ENCODE data around the gene MAK. TPM values are rescaled to one million over a fixed set of nuclear protein-coding genes. Genes with fewer than 3 reads are reported as not detected.

The MAK gene
- polyA plus RNA-seq, 1 donor from 2014 or later: not detected

- no peaks in the 10 kb centered on the region for H3K36me3 ChIP-seq (ENCODE audit: insufficient read depth, low read length)
Observed at GRCh38 chr6:10725044-10725443, 113.3 kb downstream of the MAK start.

DNA sequence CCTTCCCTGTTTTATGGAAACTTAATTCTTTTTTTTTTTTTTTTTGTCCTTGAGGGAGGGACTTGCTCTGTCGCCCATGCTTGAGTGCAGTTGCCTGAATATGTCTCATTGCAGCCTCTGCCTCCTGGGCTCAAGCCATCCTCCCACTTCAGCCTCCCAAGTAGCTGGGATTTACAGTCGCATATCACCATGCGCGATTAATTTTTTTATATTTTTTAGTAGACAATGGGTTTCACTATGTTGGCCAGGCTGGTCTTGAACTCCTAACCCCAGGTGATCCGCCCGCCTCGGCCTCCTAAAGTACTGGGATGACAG is 114.8 kb downstream of the MAK start:
- Histone ChIP-seq H3K27ac (ENCODE audit: low read length) (peak overlapping the region; percentile 56), H3K27me3 (ENCODE audit: insufficient read depth, low read depth, low read length) (no peaks in the 10 kb centered on the region), H3K9ac (ENCODE audit: low read length) (peak overlapping the region; percentile 75), H3F3A (ENCODE audit: insufficient read depth, low read length, poor library complexity, severe bottlenecking) (no peaks in the 10 kb centered on the region), H4K20me1 (ENCODE audit: insufficient read depth) (no peaks in the 10 kb centered on the region), H3K9me2 (ENCODE audit: insufficient read depth, low read length) (no peaks in the 10 kb centered on the region), H3K4me3 (ENCODE audit: low read length) (peak overlapping the region; percentile 82), H3K36me3 (ENCODE audit: insufficient read depth, low read length) (no peaks in the 10 kb centered on the region), H3K79me2 (replicated peaks; ENCODE audit: insufficient read depth, low read length) (peaks cover 10% of the 10 kb centered on the region), H3K4me2 (ENCODE audit: low read length) (peak overlapping the region; percentile 61), H2AFZ (ENCODE audit: low read depth, low read length) (peak overlapping the region; percentile 89), H3K9me3 (ENCODE audit: low read length) (no peaks in the 10 kb centered on the region)
- no peak for TF ChIP-seq EZH2 (IDR thresholded peaks at IDR 0.05; ENCODE audit: borderline replicate concordance, insufficient read depth, low read length, poor library complexity, severe bottlenecking)
- TF ChIP-seq MXI1 (conservative IDR thresholded peaks at IDR 0.05; ENCODE audit: poor library complexity, severe bottlenecking): no peak
- no peak for TF ChIP-seq EP300 (conservative IDR thresholded peaks at IDR 0.05; ENCODE audit: poor library complexity, severe bottlenecking)
- no peak for TF ChIP-seq RAD21 (conservative IDR thresholded peaks at IDR 0.05)
- TF ChIP-seq TAF1 (IDR thresholded peaks at IDR 0.05; ENCODE audit: low read depth): no peak

More at GRCh38 chr6:10725044-10725443, 113.3 kb downstream of the MAK start:
- H3K9ac ChIP-seq (ENCODE audit: low read length): no peak overlapping the region
- H3K79me2 ChIP-seq (replicated peaks; ENCODE audit: insufficient read depth, low read length): peaks cover 10% of the 10 kb centered on the region
- TF ChIP-seq, protein P1, sequence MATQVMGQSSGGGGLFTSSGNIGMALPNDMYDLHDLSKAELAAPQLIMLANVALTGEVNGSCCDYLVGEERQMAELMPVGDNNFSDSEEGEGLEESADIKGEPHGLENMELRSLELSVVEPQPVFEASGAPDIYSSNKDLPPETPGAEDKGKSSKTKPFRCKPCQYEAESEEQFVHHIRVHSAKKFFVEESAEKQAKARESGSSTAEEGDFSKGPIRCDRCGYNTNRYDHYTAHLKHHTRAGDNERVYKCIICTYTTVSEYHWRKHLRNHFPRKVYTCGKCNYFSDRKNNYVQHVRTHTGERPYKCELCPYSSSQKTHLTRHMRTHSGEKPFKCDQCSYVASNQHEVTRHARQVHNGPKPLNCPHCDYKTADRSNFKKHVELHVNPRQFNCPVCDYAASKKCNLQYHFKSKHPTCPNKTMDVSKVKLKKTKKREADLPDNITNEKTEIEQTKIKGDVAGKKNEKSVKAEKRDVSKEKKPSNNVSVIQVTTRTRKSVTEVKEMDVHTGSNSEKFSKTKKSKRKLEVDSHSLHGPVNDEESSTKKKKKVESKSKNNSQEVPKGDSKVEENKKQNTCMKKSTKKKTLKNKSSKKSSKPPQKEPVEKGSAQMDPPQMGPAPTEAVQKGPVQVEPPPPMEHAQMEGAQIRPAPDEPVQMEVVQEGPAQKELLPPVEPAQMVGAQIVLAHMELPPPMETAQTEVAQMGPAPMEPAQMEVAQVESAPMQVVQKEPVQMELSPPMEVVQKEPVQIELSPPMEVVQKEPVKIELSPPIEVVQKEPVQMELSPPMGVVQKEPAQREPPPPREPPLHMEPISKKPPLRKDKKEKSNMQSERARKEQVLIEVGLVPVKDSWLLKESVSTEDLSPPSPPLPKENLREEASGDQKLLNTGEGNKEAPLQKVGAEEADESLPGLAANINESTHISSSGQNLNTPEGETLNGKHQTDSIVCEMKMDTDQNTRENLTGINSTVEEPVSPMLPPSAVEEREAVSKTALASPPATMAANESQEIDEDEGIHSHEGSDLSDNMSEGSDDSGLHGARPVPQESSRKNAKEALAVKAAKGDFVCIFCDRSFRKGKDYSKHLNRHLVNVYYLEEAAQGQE (IDR thresholded peaks at IDR 0.05; ENCODE audit: borderline replicate concordance): no peak
- TF ChIP-seq, protein P2, sequence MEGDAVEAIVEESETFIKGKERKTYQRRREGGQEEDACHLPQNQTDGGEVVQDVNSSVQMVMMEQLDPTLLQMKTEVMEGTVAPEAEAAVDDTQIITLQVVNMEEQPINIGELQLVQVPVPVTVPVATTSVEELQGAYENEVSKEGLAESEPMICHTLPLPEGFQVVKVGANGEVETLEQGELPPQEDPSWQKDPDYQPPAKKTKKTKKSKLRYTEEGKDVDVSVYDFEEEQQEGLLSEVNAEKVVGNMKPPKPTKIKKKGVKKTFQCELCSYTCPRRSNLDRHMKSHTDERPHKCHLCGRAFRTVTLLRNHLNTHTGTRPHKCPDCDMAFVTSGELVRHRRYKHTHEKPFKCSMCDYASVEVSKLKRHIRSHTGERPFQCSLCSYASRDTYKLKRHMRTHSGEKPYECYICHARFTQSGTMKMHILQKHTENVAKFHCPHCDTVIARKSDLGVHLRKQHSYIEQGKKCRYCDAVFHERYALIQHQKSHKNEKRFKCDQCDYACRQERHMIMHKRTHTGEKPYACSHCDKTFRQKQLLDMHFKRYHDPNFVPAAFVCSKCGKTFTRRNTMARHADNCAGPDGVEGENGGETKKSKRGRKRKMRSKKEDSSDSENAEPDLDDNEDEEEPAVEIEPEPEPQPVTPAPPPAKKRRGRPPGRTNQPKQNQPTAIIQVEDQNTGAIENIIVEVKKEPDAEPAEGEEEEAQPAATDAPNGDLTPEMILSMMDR (IDR thresholded peaks at IDR 0.05; ENCODE audit: poor library complexity, severe bottlenecking): no peak
- TF ChIP-seq EP300 (conservative IDR thresholded peaks at IDR 0.05; ENCODE audit: poor library complexity, severe bottlenecking): no peak
- no peak for TF ChIP-seq EZH2 (IDR thresholded peaks at IDR 0.05; ENCODE audit: borderline replicate concordance, insufficient read depth, low read length, poor library complexity, severe bottlenecking)
- no peak for TF ChIP-seq RAD21 (conservative IDR thresholded peaks at IDR 0.05)
- TF ChIP-seq SMC3 (conservative IDR thresholded peaks at IDR 0.05; ENCODE audit: poor library complexity): no peak
- TF ChIP-seq MXI1 (conservative IDR thresholded peaks at IDR 0.05; ENCODE audit: poor library complexity, severe bottlenecking): no peak
- TF ChIP-seq TAF1 (IDR thresholded peaks at IDR 0.05; ENCODE audit: low read depth): no peak
- no peak for TF ChIP-seq POLR2AphosphoS5 (IDR thresholded peaks at IDR 0.05)
- no peaks in the 10 kb centered on the region for H3K9me3 ChIP-seq (ENCODE audit: low read length)
- no peak overlapping the region for H3K4me3 ChIP-seq (ENCODE audit: low read length)
- H3F3A ChIP-seq (ENCODE audit: insufficient read depth, low read length, poor library complexity, severe bottlenecking): no peaks in the 10 kb centered on the region
- H2AFZ ChIP-seq (ENCODE audit: low read depth, low read length): no peak overlapping the region
- H3K9me2 ChIP-seq (ENCODE audit: insufficient read depth, low read length): no peaks in the 10 kb centered on the region
- H3K4me2 ChIP-seq (ENCODE audit: low read length): no peak overlapping the region
- no peaks in the 10 kb centered on the region for H3K27me3 ChIP-seq (ENCODE audit: insufficient read depth, low read depth, low read length)
- H4K20me1 ChIP-seq (ENCODE audit: insufficient read depth): no peaks in the 10 kb centered on the region
- H3K27ac ChIP-seq (ENCODE audit: low read length): no peak overlapping the region
